Hematopoietic multipotent progenitor cell treated with erythropoietin and hydrocortisone succinate and interleukin-3 and kit ligand, for 17 days (in vitro differentiated cells): ENCODE data around the gene TMEM269.

Experiments used
- DNase-seq: peaks from one replicate; pipeline ENCODE4 v3.0.0-alpha.2; 2015; ENCODE audit warnings: low spot score

Gene TMEM269

GRCh38 chr1:42822800-42823392, 38.1 kb downstream of the TMEM269 start:
- DNase-seq, result peak; percentile 84

DNA sequence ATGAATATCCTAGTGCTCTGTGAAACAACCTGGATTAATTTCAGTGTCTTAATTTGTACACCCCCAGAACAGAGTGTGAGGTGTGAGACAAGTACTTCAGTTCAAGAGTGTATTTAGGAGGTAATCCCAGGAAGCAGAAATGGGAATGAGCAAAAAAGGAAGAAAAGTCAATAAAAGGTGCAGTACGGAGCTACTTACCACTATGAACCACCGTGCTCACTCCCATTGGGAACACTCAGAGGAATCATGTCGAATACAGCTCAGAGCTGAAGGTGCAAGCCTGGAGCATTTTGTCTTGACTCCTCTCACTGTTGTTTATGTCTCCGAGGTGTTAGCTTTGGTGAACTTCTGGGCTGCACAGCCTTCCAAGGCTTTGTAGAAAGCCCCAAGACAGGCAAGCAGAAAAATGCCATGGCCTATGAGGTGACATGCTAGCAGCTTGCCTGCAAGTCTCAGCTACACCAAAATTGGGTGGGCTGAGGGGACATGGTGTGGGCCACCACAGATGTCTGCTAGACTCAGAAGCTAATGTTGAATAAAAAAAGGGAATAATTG, 39.8 kb downstream of the TMEM269 start:
- DNase-seq, result peak; percentile 67

DNA sequence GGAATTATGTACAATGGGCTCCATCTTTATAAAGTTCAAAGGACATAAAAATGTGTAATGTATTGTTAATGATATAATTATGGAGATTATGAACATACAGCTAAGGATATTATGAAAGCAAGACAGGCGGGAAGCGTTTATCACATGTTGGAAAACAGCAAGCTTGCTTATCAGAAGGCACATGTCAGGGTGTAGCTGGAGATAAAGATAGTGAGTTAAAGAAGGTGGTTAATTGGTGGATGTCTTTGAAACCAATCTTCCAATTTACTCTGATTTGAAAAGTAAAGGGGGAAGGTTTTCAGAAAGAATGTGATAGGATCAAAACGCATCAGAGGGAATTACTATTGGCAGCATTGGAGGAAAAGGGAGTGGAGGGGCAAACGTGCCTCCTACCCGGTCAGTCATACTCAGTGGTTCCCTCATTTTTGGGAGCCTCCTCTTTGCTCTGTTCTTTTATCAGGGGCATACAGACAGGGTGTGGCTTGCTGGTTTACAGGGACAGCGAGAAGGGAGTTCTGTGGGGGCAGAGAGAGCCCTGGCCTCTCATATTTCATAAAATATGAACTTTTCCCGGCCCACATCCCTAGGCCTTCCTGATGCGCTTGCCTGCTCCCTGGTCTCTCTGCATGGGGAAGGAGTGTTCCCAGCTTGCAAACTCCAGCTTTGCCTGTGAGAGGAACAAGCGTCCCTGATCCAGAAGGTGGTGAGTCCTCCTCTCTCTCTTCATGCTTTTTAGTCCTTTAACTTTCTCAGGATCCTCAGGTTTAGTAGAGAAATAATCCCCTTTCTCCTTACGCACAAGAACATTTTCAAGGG, 40.5 kb downstream of the TMEM269 start:
- peak; percentile 88 for DNase-seq

DNA sequence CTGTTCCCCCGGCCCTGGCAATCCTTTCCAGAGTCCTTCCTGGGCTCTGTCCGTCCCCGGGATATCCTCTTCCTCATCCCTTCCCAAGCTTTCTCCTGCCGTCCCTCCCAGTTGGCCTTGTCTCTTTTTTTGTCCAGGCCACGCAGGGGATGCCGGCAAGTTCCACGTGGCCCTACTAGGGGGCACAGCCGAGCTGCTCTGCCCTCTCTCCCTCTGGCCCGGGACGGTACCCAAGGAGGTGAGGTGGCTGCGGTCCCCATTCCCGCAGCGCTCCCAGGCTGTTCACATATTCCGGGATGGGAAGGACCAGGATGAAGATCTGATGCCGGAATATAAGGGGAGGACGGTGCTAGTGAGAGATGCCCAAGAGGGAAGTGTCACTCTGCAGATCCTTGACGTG, 45.8 kb downstream of the TMEM269 start:
- DNase-seq, result no peak

GRCh38 chr1:42831273-42831672, 46.5 kb downstream of the TMEM269 start:
- DNase-seq, result peak; percentile 30

GRCh38 chr1:42832641-42833240, 48.0 kb downstream of the TMEM269 start:
- DNase-seq, result no peak

GRCh38 chr1:42833981-42834380, 49.2 kb downstream of the TMEM269 start:
- no peak for DNase-seq

DNA sequence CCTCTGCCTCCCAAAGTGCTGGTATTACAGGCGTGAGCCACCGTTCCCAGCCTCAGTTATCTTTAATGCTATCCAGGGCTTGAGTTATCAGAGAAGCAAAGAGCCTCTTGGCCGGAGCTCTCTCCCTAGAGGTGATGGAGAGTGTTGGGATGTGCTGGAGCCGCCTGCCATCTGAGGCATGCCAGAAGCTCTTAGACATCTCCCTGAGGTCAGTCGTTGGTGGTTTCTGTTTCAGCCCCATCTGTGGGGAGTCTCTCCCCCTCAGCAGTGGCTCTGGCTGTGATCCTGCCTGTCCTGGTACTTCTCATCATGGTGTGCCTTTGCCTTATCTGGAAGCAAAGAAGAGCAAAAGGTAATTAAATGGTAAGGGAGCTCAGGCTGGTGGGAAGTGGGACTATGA, 50.0 kb downstream of the TMEM269 start:
- DNase-seq, result no peak

- no peak for DNase-seq
Observed at GRCh38 chr1:42835422-42835821, 50.6 kb downstream of the TMEM269 start.

DNA sequence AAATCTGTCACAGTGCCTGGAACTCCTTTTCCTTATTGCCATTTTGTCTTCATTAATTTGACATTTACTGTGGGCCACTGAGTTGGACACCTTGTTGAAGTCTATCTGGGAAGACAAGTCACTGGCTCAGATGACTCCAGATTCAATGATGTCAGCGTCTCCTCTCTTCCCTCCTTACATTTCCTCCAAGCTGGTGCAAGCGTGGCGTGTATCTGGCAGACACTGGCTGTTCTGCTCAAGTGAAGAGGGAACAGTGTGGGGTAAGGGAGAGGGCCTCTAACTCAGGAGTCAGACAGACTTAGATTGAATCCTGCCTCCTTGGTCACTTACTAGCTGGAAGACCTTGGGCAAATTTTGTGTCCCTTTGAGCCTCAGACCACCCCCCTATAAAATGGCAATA, 52.9 kb downstream of the TMEM269 start:
- no peak for DNase-seq

DNA sequence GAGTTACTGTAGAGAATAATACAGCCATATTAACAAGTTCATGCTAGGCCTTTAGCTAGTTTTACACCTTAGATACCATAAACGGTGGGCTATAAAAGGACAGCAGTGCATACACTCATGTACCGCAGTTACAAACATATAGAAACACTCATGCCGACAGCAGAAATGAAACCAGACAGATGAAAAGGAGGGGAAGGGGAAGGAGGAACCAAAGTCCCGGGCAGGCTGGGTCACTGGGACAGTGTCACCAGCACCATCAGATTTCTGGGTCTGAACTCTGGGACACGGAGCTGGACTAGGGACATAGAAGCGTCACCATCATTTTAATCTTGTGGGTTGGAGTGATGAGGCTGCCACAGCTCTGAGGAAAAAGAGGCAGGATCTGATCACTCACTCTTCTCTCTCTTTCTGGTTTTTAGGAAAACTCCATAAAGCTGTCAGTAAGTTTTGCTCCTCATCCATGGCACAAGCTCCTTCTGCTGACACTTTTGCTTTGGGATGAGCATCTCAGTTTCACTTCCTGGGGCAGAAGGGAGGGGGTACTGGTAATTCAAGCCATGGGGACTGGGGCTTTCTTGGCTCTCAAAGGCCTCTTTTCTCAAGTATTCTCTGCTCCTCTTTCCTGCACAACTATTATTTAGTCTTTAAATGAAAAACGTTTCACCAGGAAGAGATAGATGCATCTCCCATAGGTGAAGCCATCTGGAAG, 53.8 kb downstream of the TMEM269 start:
- no peak for DNase-seq

DNA sequence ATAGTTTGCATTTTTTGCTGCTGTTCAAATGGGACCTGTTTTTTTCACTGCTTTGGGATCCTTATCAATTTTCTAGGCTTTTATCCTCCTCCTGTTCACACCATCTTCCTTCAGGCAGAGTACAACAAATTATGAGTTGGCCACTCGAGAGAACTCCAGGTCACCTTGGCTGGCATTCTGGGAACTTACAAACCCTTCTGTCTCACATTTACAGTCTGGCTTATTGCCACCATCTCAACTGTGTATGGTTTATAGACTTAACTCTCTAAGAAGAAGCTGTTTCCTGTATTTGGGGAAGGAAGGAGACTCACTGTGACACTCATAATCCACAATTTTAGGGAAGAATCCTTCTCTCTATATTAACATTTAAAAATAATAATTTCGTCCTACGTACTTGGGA, 56.2 kb downstream of the TMEM269 start:
- no peak for DNase-seq

DNA sequence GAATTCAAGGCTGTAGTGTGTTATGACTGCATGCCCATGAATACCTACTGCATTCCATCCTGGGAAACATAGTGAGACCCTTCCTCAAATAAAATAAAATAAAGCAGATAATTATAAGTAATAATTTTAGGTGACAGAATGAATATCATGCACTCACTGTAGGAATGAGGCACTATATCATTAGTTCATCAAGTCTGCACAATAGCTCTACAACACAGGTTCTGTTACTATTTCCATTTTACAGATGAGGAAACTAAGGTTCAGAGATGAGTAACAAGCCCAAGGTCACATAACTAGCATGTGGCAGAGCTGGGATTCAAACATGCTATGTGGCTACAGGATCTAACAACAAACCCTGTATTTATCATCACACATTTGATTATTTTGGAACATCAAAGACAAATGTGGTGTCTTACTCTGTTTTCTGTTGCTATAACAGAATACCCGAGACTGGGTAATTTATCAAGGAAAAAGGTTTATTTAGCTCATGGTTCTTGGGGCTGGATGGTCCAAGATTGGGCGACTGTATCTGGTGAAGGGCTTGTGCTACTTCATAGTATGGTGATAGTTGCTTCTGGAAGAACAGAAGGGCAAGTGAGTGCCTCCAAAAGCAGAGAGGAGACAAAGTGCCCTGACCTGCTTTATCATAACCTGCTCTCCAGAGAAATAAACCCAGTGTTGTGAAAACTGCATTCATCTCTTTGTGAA, 56.8 kb downstream of the TMEM269 start:
- no peak for DNase-seq

DNA sequence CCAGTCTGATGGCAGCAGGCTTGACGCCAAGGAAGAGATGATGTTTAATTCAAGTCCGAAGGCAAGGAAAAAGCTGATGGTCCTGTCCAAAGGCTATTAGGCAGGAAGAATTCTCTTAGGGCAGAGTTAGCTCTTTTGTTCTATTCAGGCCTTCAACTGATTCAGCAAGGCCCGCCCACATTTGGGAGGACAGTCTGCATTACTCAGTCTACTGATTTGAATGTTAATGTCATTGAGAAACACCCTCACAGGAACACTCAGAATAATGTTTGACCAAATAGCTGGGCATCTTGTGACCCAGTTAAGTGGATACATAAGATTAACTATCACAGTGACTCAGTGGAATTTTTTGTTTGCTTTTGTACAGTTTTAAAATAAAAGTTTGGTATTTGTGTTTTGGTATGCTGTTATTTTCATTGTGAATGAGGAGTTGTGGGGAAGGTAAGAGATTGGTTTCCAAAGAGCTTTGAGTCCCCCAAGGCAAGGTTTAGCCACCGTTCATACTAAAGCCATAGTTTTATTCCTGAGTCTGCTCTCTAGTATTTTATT, 59.9 kb downstream of the TMEM269 start:
- peak; percentile 30 for DNase-seq

DNA sequence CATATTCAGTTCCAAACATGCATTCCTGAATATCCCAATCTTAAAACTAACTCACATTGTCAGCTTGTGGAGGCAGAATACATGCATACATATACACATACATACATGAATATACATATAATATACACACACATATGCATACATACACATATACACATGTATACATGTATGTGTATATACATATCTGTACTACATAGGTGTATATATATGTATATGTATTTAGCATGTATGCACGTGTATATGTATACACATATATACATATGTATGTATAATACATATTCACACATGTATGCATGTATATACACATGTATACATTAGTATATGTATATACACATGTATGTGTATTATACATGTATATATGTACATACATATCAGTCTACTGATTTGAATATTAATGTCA, 60.4 kb downstream of the TMEM269 start:
- peak; percentile 29 for DNase-seq

- DNase-seq, result no peak
Observed at GRCh38 chr1:42845866-42846256, 61.1 kb downstream of the TMEM269 start.

DNA sequence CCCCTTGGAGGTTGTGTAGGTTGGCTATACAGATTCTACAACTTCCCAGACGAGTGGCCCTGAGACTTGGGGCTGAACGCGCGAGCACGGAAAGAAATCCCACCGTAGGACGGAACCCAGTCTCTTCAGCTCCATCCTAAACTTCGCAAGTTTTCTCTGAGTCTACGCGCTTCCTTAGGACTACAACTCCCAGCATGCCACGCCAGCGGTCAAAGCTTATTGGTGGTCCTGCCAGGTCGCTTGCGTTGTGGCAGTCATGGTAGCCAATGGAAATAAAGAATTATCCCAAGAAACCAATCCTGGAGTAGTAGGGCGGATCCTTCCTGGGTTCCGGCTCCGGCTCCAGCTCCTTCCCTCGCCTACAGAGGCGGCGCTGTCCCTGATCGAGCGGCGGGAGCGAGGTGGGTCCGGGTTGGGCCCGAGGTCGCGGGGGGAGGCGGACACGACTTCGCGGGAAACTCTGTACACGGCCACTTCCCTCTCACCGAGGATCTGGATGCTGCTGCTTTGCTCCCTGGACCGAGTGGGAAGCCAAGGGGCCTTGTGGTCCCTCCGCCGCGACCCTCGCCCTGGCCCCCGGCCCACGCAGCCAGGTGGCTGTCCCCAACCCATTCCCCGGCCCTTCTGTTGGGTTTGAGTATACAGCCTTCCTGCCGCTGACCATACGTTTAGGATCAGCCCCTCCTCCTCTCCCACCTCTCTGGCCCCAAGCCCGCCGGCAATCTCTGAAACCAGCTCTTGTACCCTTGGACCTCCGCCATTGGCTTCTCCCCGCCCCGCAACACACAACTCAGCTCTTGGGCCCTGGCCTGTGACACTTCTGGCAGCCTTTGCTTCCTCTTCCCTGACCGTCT, 61.7 kb downstream of the TMEM269 start, which contains the start of gene ZNF691:
Gene ZNF691, plus strand, starts transcription at position 357 of the 854 bp plus-strand sequence. CDS start 3,046 bp downstream, outside the sequence.
- DNase-seq, result peak; percentile 93

DNA sequence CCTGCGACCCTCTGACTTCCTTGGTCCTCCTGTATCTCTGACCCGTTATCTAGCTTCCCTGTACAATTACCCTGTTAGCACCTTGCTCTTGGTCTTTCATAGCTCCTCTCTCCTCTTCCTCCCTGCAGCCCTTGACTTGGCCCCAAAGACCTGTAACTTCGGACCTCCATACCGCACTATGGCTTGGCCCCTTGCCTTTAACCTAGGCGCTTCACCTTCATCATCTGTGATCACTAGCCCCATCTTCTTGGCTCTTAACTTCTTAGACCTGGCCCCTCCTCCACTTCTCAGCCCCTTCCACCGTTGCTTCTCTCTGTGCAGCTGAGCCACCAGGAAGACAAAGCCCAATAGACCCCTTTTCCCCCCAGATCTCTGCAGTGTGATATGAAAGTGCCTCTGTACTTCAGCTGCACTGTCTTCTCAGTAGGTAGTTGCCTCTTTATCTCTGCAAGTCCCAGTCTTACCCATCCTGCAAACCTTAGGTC, 62.4 kb downstream of the TMEM269 start:
- no peak for DNase-seq

DNA sequence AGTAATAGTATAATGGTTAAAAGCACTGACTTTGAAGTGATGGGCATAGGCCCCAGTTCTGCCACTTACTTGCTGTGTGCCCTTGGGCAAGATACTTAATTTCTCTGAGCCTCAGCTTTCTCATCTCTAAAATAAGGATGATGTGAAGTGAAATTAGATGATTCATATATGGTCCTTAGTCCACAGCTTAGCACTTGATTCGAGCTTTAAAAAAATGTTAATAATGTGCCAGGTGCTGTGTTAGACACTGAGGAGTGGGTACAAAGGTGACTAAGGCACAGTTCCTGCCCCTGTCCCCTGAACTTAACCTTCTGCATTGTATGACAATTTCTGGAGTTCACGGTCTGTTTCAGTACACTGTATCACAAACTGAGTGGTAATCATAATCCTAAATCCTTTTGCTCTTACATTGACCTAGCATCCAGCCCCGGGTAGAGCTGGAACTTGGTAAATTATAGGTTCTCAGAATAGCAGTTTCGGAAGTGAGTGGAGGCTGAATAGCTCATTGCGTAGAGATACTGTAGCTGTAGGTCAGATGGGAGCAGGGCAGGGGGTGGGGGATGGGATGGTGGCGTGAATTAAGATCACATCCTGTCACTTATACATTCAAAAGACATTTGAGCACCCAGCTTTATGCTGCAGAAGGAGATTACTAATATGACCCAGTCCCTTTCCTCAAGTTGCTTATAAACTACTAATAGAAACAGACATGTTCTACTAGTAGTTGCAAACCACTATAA, 63.1 kb downstream of the TMEM269 start:
- no peak for DNase-seq
